GM12892 (cell line): Measurements from ENCODE around the gene RNASEH2C.

Experiments
- POLR2A ChIP-seq: IDR thresholded peaks from 2 replicates; pipeline ENCODE4 v1.6.1; 2011; ENCODE audit warnings: low read depth, low read length, control low read depth
- POLR2AphosphoS5 ChIP-seq: IDR thresholded peaks from 2 replicates; pipeline ENCODE4 v1.6.1; 2011; ENCODE audit warnings: low read depth, low read length, control low read depth
- TAF1 ChIP-seq: IDR thresholded peaks from 2 replicates; pipeline ENCODE4 v1.6.1; 2011; ENCODE audit warnings: low read depth, mild to moderate bottlenecking, control low read depth, low read length, borderline replicate concordance

DNA sequence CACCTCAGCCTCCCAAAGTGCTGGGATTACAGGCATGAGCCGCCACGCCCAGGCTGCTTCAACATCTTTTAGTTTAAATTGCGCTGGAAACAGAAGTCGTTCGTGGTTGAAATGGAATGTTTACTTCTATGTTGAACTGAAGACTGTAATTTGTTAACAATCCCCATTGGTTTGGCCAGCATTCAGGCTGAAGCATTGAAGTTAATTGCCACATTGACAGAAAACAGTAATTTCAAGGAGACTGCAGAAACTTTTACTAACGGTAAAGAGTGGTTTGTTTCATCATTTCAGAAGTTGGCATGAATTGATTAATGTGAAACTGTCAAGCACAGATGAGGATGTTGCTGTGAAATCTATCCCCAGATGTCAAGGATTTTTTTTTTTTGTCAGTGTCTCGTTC lies 45.9 kb upstream of the RNASEH2C start:
- TF ChIP-seq POLR2A: no peak
- no peak for TF ChIP-seq TAF1
- no peak for TF ChIP-seq POLR2AphosphoS5
